Endometrium (tissue), 2 donors: ENCODE measurements around the gene SLC19A1.

Experiments used
- FAIRE-seq: peaks from 2 replicates; lab custom pipeline; 2012; peaks lifted over from hg19 to GRCh38; lab: Jason Lieb, UNC
- donor health status: control.
- donor health status: control.

SLC19A1 gene

DNA sequence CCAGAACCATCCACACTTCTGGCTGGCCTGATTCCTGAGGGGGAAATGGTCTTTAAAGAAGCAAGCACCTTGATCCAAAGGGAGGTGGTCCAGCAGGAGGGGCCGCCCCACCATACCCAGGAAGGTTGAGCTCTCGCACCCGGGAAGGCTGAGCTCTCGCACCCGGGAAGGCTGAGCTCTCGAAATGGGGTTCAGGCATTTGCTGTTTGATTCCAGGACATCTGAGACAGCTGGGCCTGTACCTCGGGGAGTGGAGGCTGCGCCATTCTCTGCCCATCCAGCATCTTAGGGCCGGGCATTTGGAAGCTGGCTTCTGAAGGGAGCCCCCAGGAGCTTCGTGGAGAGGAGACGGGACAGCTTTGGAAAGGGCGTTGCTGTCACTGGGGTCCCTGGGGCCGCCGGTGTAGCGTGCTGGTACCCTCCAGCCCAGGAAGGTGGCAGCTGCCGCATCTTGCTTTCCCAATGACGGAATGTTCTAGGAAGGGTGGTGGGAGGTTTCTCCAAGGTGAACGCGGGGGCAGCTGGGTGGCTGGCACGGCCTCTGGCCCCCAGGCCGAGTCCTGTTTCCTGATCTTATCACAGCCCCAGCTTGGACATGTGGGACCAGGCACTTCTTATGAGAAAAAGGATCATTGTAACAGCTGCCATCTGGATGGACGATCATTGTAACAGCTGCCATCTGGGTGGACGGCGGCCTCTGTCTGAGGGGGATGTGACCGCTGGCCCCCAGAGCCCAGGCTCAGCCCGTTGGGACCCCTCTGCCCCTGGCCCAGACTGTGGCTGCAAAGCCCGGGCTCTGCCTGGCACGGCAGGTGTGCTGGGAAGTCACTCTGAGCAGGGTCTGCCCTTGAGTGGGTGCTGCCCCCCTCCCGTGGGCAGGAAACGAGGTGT lies 75.7 kb downstream of the SLC19A1 start:
- no peak for FAIRE-seq

DNA sequence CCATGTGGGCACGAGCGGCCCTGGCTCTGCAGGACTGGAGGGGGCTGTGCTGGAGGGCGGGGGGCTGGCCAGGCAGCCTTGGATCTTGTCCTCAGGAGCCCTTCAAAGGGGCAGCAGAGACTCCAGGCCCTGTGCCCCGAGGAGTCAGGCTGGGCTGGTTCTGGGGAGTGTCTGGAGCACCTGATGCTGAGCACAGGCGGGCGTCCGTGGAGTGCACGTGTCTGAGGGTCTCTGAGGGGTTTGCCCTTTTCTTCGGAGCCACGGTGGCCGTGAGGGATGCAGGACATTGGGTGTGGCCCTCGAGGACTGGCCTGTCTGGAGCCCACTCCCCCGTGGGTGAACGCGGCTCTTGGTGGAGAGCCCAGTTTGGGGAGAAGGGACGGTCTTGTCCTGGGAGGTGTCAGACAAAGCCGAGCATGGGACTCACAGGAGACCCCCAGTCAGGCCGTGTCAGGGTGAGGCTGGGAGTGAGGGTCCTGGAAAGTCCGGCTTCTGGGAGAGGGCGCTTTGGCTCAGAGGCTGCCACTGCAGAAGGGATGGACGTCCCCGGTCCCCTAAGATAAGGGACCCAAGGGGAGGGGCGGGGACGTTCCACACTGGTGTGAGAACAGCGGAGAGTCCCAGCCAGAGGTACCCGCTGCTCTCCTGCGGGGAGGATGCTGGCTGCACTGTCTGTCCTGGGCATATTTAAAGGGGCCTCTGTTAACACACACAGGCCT lies 76.5 kb downstream of the SLC19A1 start:
- FAIRE-seq: no peak

- no peak for FAIRE-seq
Measured at GRCh38 chr21:45465105-45465504, 77.1 kb downstream of the SLC19A1 start.

GRCh38 chr21:45464309-45464708 lies 77.9 kb downstream of the SLC19A1 start:
- FAIRE-seq: no peak

DNA sequence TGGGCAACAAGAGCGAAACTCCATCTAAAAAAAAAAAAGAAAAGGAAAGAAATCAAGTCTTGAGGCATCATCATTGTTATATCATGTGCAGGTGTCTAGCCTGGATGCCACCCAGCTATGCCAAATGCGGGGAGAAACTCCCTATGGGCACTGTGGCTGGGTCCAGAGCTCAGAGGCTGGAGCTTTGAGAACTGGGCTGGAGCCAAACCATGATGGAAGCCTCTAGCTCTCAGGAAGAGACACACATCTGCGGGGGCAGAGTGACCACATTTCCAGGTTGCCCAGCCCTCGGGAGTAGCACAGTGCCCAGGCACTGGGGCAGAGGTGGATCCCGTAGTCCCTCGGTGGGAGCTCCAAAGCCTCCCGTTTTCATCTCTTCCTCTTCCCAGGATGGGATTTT lies 78.4 kb downstream of the SLC19A1 start:
- no peak for FAIRE-seq

GRCh38 chr21:45461806-45462341 lies 80.4 kb downstream of the SLC19A1 start:
- no peak for FAIRE-seq

- no peak for FAIRE-seq
Measured at GRCh38 chr21:45461369-45461750, 80.9 kb downstream of the SLC19A1 start.

DNA sequence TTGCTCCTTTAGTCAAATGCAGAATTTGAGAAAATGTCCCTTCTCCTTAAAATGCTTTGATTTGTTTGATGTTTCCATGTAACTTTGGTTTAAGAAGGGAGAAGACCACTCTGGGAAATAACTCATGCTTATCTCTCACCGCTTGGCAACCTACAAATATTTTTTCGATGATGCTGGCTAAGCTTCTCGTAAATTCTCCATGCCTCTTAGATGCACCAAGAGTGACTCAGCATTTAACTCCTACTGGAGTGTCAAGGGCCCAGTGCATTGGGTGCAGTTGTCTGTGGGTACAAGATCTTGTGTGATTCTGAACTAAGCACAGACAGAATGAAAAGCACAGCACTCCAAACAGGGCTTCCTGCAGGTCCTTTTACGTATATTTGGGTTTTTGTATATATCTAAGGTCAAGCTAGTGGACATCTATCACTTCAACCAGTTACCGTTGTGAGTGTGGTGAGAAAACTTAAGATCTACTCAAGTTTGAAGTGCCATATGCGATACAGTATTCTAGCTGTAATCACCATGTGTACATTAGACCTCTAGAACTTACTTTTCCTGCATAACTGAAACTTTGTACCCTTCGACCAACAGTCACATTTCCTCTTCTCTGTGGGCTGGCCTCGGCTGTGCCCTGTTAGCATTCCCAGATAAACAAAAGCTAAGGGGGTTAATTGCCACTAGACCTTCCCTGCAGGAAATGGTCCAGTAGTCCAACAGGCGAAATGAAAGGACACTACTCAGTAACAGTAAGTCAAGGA lies 81.5 kb downstream of the SLC19A1 start:
- FAIRE-seq: no peak

GRCh38 chr21:45460011-45460565 lies 82.2 kb downstream of the SLC19A1 start:
- FAIRE-seq: no peak

DNA sequence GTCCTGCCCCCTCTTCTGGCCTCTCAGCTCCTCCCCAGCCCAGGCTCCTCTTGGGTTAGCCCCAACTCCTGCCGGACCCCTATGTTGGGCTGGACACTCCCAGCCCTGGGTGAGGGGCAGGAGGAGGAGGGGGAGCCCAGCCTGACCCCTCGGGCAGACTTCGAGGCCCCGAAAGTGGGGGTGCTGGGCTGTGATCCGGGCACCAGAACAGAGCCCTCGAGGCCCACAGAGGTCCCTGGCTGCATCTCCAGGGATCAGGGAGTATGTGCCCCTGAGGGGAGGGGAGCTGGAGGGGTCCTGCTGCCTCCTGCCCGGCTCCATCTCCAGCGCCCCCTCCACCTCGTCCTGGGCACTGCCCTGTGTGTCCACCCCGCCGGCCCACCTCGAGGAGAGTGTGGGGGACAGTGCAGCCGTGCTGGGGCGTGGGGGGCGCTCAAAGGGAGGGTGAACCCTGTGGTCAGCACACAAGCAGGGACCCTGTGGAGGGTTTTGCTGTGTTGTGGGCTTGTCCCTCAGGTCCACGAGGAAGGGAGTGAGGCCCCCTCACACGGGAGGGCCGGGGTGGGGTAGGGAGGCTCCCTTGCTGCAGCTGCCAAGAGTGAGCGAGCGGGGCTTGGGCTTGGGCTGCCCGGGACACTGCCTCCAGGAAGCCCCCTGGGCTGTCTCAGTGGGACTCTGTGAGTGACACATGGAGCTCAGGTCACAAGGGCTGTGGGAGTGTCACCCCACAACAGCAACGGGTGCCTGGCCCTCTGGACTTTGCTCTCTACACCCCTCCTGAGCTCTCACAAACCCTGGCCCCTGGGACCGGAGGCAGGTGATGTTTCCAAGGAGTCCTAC lies 82.8 kb downstream of the SLC19A1 start:
- no peak for FAIRE-seq

DNA sequence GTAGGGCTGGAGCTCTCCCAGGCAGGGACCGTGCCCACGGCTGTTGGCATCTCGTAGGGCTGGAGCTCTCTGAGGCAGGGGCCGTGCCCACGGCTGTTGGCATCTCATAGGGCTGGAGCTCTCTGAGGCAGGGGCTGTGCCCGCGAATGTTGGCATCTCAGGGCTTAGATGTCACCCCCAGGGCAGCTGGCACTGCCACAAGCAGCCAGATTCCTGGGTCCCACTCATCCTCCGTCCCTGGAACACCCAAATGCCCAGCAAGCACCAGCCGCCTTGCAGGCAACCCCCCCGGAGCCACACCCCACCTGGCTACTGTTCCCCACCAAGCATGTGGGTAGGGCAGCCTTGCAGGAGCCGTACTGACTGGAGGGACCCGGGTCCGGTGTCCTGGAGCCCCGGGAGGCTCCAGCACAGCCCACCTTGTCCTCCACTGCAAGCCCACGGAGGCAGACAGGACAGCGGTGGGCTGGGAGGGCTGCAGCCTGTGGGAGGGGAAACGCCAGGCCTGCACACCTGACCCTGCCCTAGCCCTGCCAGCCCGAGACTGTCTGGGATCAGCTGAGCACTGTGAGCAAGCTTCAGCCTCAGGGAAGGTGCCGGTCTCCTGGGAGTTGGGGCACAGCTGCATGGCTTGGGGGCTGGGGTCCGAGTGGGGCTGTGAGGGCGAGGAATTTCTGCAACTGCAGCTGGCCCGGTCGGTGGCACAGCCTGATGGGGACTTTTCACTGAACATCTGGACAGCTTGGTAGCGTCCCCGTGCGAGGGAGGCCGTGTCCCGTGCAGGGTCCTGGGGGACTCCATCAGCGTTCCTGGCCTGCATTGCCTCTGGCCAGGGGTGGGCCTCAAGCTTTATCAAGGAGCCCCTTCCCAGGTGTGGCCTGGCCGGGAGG lies 83.7 kb downstream of the SLC19A1 start:
- FAIRE-seq: no peak

- FAIRE-seq: no peak
Measured at GRCh38 chr21:45457832-45458172, 84.4 kb downstream of the SLC19A1 start.

GRCh38 chr21:45457161-45457831 lies 84.9 kb downstream of the SLC19A1 start:
- no peak for FAIRE-seq

DNA sequence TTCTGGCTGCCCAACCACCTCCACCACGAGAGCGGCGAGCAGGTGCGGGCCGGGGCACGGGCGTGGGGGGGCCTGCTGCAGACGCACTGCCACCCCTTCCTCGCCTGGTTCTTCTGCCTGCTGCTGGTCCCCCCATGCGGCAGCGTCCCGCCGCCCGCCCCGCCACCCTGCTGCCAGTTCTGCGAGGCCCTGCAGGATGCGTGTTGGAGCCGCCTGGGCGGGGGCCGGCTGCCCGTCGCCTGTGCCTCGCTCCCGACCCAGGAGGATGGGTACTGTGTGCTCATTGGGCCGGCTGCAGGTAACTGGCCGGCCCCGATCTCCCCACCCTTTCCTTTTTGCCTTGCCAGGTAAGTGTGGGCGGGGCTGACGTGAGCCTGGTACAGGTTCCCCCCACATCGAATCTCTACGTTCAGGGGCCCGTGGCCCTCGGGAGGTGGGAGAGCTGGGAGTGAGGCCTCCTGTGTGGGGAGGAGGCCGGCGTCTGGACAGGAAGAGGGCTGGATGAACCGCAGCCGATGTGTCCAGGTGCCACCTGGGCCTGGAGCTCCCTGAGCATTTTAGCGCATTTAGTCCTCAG lies 85.6 kb downstream of the SLC19A1 start:
- no peak for FAIRE-seq

DNA sequence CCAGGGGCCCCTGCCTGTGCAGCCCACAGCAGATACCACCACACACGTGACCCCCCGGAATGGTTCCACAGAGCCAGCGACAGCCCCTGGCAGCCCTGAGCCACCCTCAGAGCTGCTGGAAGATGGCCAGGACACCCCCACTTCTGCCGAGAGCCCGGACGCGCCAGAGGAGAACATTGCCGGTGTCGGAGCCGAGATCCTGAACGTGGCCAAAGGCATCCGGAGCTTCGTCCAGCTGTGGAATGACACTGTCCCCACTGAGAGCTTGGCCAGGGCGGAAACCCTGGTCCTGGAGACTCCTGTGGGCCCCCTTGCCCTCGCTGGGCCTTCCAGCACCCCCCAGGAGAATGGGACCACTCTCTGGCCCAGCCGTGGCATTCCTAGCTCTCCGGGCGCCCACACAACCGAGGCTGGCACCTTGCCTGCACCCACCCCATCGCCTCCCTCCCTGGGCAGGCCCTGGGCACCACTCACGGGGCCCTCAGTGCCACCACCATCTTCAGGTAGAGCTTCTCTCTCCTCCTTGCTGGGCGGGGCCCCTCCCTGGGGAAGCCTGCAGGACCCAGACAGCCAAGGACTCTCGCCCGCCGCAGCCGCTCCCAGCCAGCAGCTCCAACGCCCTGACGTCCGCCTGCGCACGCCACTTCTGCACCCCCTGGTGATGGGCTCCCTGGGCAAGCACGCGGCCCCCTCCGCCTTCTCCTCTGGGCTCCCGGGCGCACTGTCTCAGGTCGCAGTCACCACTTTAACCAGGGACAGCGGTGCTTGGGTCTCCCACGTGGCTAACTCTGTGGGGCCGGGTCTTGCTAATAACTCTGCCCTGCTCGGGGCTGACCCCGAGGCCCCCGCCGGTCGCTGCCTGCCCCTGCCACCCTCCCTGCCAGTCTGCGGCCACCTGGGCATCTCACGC lies 86.3 kb downstream of the SLC19A1 start:
- FAIRE-seq: no peak

DNA sequence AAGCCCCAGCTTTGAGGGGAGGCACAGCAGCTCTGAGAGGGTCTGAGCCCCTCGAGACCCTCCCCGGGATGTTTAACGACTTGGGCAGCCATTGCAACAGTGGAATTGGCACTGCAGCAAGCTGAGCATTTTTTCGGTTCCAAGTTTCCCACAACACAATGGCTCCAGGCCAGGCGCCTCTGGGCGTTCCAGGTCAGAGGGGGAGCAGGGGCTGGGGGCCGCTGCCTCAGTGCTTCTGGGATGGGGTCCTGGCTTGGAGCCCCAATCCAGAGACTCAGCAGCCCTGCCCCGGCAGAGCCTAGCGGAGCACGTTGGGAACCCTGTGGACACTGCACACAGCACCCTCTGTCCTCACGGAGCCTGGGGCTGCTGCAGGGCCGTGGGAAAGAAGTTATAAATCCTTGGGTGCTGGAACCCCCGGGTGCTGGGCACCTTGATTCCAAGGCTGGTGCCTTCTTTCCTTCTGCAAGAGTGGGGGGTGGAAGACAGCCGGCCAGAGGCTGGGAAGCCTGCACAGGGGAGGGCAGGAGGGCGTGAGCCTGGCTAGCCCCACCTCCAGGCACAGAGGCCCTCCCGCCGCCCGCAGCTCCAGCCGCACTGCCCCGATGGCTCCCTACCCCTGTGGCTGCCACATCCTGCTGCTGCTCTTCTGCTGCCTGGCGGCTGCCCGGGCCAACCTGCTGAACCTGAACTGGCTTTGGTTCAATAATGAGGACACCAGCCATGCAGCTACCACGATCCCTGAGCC lies 87.1 kb downstream of the SLC19A1 start:
- FAIRE-seq: no peak
